Astrocyte (in vitro differentiated cells and primary cell): ENCODE data around the gene HOXC6.

Experiments used
- CTCF ChIP-seq: IDR thresholded peaks from 2 replicates; pipeline ENCODE4 v1.5.1; 2011; ENCODE audit warnings: low read depth, mild to moderate bottlenecking, inconsistent platforms, low read length, moderate library complexity; ENCODE audit not compliant: insufficient read depth
- EZH2 ChIP-seq: IDR thresholded peaks from 2 replicates; pipeline ENCODE4 v1.6.1; 2012; ENCODE audit warnings: mild to moderate bottlenecking, low read length, inconsistent platforms; ENCODE audit not compliant: insufficient read depth

- TF ChIP-seq CTCF (no peak), EZH2 (peak; percentile 7)
Measured at GRCh38 chr12:54028314-54029201, at the start of gene HOXC6.
